LNCAP (cell line): ENCODE measurements around the gene FAM174C.

ENCODE experiments used
- CTCF ChIP-seq: fragments of 450-650 bp; IDR thresholded peaks from 2 replicates; pipeline ENCODE4 v1.5.1; 2017; ENCODE audit warnings: mild to moderate bottlenecking

The FAM174C gene

GRCh38 chr19:1283917-1284292, 8.6 kb downstream of the FAM174C start:
- no peak for TF ChIP-seq CTCF

GRCh38 chr19:1284293-1284978, 9.1 kb downstream of the FAM174C start:
- no peak for TF ChIP-seq CTCF

GRCh38 chr19:1284979-1285736, 9.8 kb downstream of the FAM174C start:
- no peak for TF ChIP-seq CTCF

GRCh38 chr19:1285737-1286360, 10.5 kb downstream of the FAM174C start, which contains the start of gene EFNA2:
Gene EFNA2 (plus strand): TSS chr19:1285873. CDS start chr19:1286169, 296 bp downstream.
- peak; percentile 25; the same call in 1 of the 2 replicates for TF ChIP-seq CTCF

GRCh38 chr19:1286487-1287353, 11.4 kb downstream of the FAM174C start:
- TF ChIP-seq CTCF: no peak

- TF ChIP-seq CTCF: no peak
Measured at GRCh38 chr19:1287354-1288225, 12.3 kb downstream of the FAM174C start.
